ENCODE results near the gene PHOX2A. TPM values are rescaled to one million over a fixed set of nuclear protein-coding genes. Genes with fewer than 3 reads are reported as not detected.

Gene PHOX2A
- total and polyA plus RNA-seq, 10 donors, result 0.33 TPM; not detected in 9

DNA sequence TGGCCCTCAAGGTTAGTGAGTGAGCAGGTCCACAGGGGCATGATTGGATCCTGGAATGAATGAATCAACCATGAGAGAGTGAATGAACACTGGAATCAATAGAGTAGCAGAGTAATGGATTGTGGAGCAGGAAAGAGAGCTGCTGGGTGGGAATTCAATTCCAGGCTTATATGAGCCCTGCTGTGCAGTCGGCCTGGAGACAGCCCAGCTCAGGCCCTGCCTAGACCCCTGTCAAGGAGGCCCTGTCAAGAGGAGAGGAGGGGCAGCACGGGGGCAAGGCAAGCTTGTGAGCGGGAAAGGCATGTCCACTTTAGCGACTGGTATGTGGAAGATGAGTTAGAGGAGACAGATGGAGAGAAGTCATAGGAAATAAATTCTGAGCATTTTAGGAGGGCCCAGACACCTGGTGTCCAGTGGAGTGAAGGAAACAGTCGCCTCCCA, 53.3 kb downstream of the PHOX2A start:
- no peaks in the 10 kb centered on the region for H3K27me3 ChIP-seq (replicated peaks in 1 of 7)
- H3K9me3 ChIP-seq, result no peaks in the 10 kb centered on the region
- no peaks in the 10 kb centered on the region for H3K4me1 ChIP-seq
- TF ChIP-seq POLR2AphosphoS5 (IDR thresholded peaks at IDR 0.05) (no peak), POLR2A (IDR thresholded peaks at IDR 0.05) (no peak)
- TF ChIP-seq, protein P1, sequence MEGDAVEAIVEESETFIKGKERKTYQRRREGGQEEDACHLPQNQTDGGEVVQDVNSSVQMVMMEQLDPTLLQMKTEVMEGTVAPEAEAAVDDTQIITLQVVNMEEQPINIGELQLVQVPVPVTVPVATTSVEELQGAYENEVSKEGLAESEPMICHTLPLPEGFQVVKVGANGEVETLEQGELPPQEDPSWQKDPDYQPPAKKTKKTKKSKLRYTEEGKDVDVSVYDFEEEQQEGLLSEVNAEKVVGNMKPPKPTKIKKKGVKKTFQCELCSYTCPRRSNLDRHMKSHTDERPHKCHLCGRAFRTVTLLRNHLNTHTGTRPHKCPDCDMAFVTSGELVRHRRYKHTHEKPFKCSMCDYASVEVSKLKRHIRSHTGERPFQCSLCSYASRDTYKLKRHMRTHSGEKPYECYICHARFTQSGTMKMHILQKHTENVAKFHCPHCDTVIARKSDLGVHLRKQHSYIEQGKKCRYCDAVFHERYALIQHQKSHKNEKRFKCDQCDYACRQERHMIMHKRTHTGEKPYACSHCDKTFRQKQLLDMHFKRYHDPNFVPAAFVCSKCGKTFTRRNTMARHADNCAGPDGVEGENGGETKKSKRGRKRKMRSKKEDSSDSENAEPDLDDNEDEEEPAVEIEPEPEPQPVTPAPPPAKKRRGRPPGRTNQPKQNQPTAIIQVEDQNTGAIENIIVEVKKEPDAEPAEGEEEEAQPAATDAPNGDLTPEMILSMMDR (IDR thresholded peaks at IDR 0.05 in 8 of 11, conservative IDR thresholded peaks at IDR 0.05 in 3 of 11), result no peak
- no peak for DNase-seq
- intact Hi-C loops (cut with DNase I; ENCODE audit: low total_unique reads), result no loop called here
- no peaks in the 10 kb centered on the region for H3K36me3 ChIP-seq
- WGBS, 5 donors, result 79 to 94% (median 84%) methylated on average over 5 of the region's 5 CpGs
- H3K4me3 ChIP-seq, result no peak overlapping the region
- no peak overlapping the region for H3K27ac ChIP-seq

- DNase-seq, result no peak
- TF ChIP-seq, protein P1 (IDR thresholded peaks at IDR 0.05 in 8 of 11, conservative IDR thresholded peaks at IDR 0.05 in 3 of 11), result no peak
- no peak for TF ChIP-seq POLR2AphosphoS5 (IDR thresholded peaks at IDR 0.05)
- Histone ChIP-seq H3K4me3 (no peak overlapping the region), H3K36me3 (no peaks in the 10 kb centered on the region), H3K9me3 (no peaks in the 10 kb centered on the region), H3K4me1 (no peaks in the 10 kb centered on the region), H3K27me3 (replicated peaks in 1 of 7) (no peaks in the 10 kb centered on the region), H3K27ac (no peak overlapping the region)
- WGBS, 5 donors, result 71 to 92% (median 82%) methylated on average over 3 of the region's 3 CpGs
- intact Hi-C loops (cut with DNase I; ENCODE audit: low total_unique reads), result no loop called here
Measured at GRCh38 chr11:72189455-72190250, 54.3 kb downstream of the PHOX2A start.

Other genes with a start within 250 kb of the PHOX2A start
- 10 to 100 TPM; 33.6 to 84.2 (median 69.8) TPM for gene IL18BP, start 245.3 kb downstream of the PHOX2A start, total RNA-seq
- gene IL18BP, start 245.3 kb downstream of the PHOX2A start, polyA plus RNA-seq, result 10 to 100 TPM; 13.8 to 38.2 (median 18.2) TPM
- 100 to 1,000 TPM; 174 to 248 (median 203) TPM for gene NUMA1, start 163.6 kb downstream of the PHOX2A start, total RNA-seq
- 100 to 1,000 TPM in 2 of 3 donors, 10 to 100 TPM in 1; 75.5 to 164 (median 141) TPM for gene NUMA1, start 163.6 kb downstream of the PHOX2A start, polyA plus RNA-seq
- gene LRRC51, start 163.3 kb downstream of the PHOX2A start, total RNA-seq, result 10 to 100 TPM in 1 of 7 donors, 1 to 10 TPM in 6; 3.3 to 10.0 (median 5.0) TPM
- 1 to 10 TPM; 2.0 to 2.4 (median 2.2) TPM for gene LRRC51, start 163.3 kb downstream of the PHOX2A start, polyA plus RNA-seq
- 100 to 1,000 TPM in 4 of 7 donors, 10 to 100 TPM in 3; 81.5 to 182 (median 119) TPM for gene LAMTOR1, start 140.9 kb downstream of the PHOX2A start, total RNA-seq
- 100 to 1,000 TPM in 2 of 3 donors, 10 to 100 TPM in 1; 96.2 to 155 (median 143) TPM for gene LAMTOR1, start 140.9 kb downstream of the PHOX2A start, polyA plus RNA-seq
- gene TOMT, start 138.3 kb downstream of the PHOX2A start, total RNA-seq, result not detected
- not detected for gene TOMT, start 138.3 kb downstream of the PHOX2A start, polyA plus RNA-seq
- gene ANAPC15, start 131.5 kb downstream of the PHOX2A start, total RNA-seq, result 10 to 100 TPM; 16.5 to 33.5 (median 26.3) TPM
- 10 to 100 TPM; 49.4 to 65.6 (median 59.7) TPM for gene ANAPC15, start 131.5 kb downstream of the PHOX2A start, polyA plus RNA-seq
- 10 to 100 TPM in 5 of 7 donors, 1 to 10 TPM in 2; 4.5 to 43.2 (median 17.9) TPM for gene FOLR3, start 108.5 kb downstream of the PHOX2A start, total RNA-seq
- gene FOLR3, start 108.5 kb downstream of the PHOX2A start, polyA plus RNA-seq, result 1 to 10 TPM in 2 of 3 donors, under 1 TPM in 1; 0.49 to 7.3 (median 5.3) TPM
- not detected for gene FOLR1, start 52.0 kb downstream of the PHOX2A start, total RNA-seq
- under 1 TPM in 1 of 3 donors, not detected in 2; 0.10 TPM for gene FOLR1, start 52.0 kb downstream of the PHOX2A start, polyA plus RNA-seq
- gene FOLR2, start 27.4 kb downstream of the PHOX2A start, total RNA-seq, result 10 to 100 TPM; 18.9 to 62.3 (median 23.1) TPM
- 10 to 100 TPM; 16.1 to 26.6 (median 20.7) TPM for gene FOLR2, start 27.4 kb downstream of the PHOX2A start, polyA plus RNA-seq
- 100 to 1,000 TPM in 6 of 7 donors, 10 to 100 TPM in 1; 93.4 to 177 (median 141) TPM for gene INPPL1, start 19.4 kb downstream of the PHOX2A start, total RNA-seq
- 100 to 1,000 TPM in 1 of 3 donors, 10 to 100 TPM in 2; 28.2 to 104 (median 52.6) TPM for gene INPPL1, start 19.4 kb downstream of the PHOX2A start, polyA plus RNA-seq
- 10 to 100 TPM; 17.3 to 32.8 (median 25.0) TPM for gene CLPB, start 190.4 kb upstream of the PHOX2A start, total RNA-seq
- 1 to 10 TPM; 4.2 to 6.6 (median 5.4) TPM for gene CLPB, start 190.4 kb upstream of the PHOX2A start, polyA plus RNA-seq

Measured in spleen (tissue), 11 donors.